GM18498 (cell line): ENCODE measurements around the gene ICA1.

Source experiments
- ATAC-seq: cut with Tn5 transposase; IDR thresholded peaks from one replicate; pipeline ENCODE4 v1.9.1; 2021; ENCODE audit warnings: mild to moderate bottlenecking, moderate library complexity; ENCODE audit not compliant: unreplicated experiment

ICA1 gene

GRCh38 chr7:8136051-8136730 lies 125.8 kb downstream of the ICA1 start:
- ATAC-seq = no peak

GRCh38 chr7:8135417-8135816 lies 126.5 kb downstream of the ICA1 start:
- ATAC-seq = no peak

- ATAC-seq = peak; percentile 58
These were observed 127.8 kb downstream of the ICA1 start for GRCh38 chr7:8134089-8134733.

GRCh38 chr7:8133188-8133848 lies 128.6 kb downstream of the ICA1 start:
- no peak for ATAC-seq

GRCh38 chr7:8131694-8132605 lies 130.0 kb downstream of the ICA1 start:
- peak; percentile 65 for ATAC-seq

GRCh38 chr7:8130663-8131062 lies 131.3 kb downstream of the ICA1 start:
- ATAC-seq = no peak

- no peak for ATAC-seq
These were observed 132.7 kb downstream of the ICA1 start for GRCh38 chr7:8129318-8129659.

- ATAC-seq = no peak
These were observed 133.3 kb downstream of the ICA1 start for GRCh38 chr7:8128449-8129317.

- no peak for ATAC-seq
These were observed 135.3 kb downstream of the ICA1 start for GRCh38 chr7:8126601-8127167.

- ATAC-seq = peak; percentile 81
These were observed 136.1 kb downstream of the ICA1 start for GRCh38 chr7:8125680-8126444.

- ATAC-seq = no peak
These were observed 140.7 kb downstream of the ICA1 start for GRCh38 chr7:8121243-8121642.

- ATAC-seq = no peak
These were observed 141.4 kb downstream of the ICA1 start for GRCh38 chr7:8120390-8121058.

GRCh38 chr7:8119262-8119661 lies 142.7 kb downstream of the ICA1 start:
- no peak for ATAC-seq

GRCh38 chr7:8117195-8117594 lies 144.8 kb downstream of the ICA1 start:
- ATAC-seq = peak; percentile 29

GRCh38 chr7:8115547-8116402 lies 146.2 kb downstream of the ICA1 start:
- peak; percentile 93 for ATAC-seq

GRCh38 chr7:8114175-8114574 lies 147.8 kb downstream of the ICA1 start:
- ATAC-seq = no peak

- no peak for ATAC-seq
These were observed 148.8 kb downstream of the ICA1 start for GRCh38 chr7:8113184-8113583.

- no peak for ATAC-seq
These were observed 149.3 kb downstream of the ICA1 start for GRCh38 chr7:8112685-8113084.
